Limb (tissue), 2 donors: ENCODE results near the gene DNALI1.
"Not testable (repeated sequence)": the region's sequence is repeated elsewhere in the genome, so short reads cannot be mapped to it uniquely, and the experiment has no call there.

Source experiments
- DNase-seq, 2 donors: peaks; one replicate each; pipeline ENCODE4 v3.0.0-alpha.2; 2016; ENCODE audit errors: extremely low spot score in 2 of 2

DNALI1 gene

DNA sequence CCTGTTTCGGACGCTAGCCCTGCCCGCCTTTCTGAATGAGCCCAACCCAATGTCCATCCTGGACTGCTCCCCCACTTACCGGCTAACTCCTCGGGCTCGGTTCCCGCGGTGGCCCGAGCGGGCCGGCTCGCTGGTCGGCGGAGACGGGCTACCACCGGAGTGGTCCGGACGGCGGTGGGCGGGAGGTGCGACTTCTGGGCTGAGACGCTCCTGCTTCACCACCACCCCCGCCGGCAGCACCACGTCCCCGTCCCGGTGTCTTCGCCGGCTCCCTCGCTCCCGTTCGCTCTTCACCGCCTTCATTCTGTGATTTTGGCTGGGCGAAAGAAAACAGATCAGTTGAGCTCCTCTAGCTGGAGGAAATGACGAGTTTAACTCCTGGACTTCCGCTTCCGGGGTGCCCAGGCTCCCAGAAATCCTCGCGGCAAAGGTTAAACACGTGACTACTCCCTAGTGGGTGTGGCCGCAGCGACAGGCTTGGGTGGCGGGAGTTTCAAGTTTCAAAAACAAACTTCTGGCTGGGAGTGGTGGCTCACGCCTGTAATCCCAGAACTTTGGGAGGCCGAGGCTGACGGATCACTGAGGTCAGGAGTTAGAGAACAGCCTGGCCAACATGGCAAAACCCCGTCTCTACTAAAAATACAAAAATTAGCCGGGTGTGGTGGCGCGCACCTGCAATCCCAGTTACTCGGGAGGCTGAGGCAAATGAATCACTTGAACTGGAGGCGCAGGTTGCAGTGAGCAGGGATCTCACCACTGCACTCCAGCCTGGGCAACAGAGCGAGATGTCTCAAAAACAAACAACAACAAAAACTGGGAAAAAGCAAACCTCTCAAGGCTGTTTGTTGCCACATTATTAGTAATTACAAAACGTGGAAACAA lies 2.6 kb upstream of the DNALI1 start, which contains the start of gene SNIP1:
TSS of gene SNIP1 (minus strand) at position 367 of the 882 bp plus-strand sequence. CDS start at position 303, 64 bp downstream.
- peak; percentile 92 to 95 for DNase-seq

DNA sequence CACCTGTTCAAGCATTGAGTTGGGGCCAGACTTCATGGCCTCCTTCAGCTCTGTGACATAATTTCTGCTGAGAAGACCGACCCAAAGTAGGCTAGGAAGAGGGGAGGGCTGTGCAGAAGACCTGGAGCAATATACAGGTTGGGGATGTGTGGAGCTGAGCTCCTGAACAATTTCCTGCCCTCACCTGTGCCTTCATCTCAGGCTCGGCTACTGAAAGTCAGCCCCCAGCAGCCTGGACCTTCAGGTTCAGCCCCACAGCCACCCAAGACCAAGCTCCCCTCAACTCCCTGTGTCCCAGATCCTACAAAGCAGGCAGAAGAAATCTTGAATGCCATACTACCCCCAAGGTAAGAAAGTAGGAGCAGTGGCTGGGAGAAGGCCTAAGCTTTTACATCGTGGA lies 662 bp downstream of the DNALI1 start:
- no peak for DNase-seq

DNA sequence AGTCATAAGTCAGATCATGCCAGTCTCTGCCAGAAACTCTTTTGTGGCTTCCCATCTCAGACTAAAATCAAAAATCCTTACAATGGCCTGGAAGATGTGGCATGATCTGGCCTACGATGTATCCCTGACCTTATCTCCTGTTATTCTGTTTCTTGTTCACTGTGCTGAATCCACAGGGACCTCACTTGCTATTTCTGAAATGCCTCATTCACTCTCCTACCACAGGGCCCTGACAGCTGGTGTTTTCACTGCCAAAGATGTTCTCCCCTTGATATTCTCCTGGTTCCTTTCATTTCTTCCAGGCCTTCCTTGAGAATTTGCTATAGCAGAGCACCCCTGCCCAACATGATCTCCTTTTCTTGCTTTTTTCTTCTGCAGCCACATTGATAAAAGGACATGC lies 1.7 kb downstream of the DNALI1 start:
- DNase-seq: no peak

DNA sequence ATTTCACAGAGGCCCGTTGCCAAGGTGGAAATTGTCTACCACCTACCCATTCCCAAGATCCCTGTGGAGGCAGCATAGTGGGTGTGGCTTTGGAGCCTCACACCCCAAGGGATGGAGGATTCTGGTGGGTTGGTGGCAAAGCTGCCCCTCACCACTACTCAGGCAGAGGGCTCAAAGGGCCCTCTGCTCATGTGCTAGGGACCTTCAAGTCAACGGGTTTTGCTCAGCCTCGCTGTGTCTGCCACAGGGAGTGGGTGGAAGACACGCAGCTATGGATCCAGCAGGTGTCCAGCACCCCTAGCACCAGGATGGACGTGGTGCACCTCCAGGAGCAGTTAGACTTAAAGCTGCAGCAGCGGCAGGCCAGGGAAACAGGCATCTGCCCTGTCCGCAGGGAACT lies 2.3 kb downstream of the DNALI1 start:
- no peak for DNase-seq

DNA sequence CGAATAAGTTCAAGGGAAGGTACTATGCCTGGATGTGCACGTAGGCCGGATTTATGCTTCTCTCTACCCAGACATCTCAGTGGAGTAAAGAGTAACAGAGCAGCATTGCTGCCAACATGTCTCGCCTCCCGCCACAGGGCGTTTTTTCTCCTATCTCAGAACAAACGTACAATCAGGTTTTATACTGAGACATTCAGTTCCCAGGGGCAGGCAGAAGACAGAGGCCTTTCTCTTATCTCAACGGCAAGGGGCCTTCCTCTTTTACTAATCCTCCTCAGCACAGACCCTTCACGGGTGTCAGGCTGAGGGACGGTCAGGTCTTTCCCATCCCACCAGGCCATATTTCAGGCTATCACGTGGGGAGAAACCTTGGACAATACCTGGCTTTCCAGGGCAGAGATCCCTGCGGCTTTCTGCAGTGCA lies 3.2 kb downstream of the DNALI1 start:
- DNase-seq: not testable (repeated sequence)

DNA sequence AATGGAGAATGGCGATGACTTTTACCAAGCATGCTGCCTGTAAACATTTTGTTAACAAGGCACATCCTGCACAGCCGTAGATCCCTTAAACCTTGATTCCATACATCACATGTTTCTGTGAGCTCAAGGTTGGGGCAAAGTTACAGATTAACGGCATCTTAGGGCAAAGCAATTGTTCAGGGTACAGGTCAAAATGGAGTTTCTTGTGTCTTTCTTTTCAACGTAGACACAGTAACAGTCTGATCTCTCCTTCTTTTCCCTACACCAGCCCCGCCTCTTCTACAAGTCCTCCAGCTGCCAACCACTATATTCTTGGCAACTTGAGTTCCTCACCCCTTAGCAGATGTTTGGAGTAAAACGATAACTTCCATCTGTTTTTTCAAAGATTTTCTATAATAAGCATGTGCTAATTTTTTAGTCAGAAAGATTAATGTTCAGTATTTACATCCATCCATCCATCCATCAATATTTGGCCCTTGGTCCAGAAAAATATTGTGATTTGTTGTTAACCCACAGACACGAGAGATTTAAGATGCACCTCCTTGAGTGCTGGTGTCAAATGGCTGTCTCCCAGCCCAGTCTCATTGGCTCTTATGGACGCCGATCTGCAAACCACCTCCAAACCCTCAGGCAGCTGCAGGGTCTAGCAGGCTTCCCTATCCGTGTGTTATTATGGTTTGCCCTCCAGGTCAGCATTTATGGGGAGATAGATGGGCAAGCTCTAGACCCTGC lies 3.8 kb downstream of the DNALI1 start:
- peak in 1 of 2 donors; percentile 15 for DNase-seq

DNA sequence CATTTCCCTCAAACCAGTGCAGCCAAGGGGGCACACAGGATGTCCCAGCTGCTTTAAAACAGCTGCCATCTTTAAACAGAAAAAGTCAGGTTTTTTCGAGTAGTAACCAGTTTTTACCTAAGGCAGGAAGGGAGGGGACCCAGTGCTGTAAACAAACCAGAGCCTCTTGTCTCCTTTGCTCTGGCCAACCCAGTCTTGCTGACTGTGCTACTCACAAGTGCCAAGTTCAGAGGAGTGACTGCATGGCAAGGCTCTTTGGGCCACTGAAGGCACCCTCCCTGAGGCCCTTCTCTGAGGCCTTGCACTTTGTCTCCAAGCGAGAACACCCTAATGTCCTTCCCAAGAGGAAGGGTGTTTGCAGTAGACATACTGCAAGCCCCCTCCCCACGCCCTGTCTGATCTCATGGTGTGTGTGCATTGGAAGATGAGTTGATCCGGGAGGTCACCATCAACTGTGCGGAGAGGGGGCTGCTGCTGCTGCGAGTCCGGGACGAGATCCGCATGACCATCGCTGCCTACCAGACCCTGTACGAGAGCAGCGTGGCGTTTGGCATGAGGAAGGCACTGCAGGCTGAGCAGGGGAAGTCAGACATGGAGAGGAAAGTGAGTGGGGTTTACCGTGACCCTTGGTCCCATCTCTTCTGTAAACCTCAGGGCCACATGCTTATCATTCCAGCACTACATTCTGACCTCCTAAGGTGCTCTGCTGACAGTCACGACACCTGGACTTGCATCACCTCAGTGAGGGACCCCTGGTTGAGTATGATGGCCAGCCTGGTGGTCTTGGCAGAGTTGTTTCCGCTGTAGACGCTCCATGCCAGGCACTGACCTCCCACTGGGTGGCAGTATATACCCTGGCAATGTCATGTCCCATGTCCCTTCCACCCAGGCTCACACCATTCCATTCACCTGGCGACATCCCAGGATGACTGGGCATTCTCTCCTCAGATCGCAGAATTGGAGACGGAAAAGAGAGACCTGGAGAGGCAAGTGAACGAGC lies 4.7 kb downstream of the DNALI1 start:
- DNase-seq: peak in 1 of 2 donors; percentile 36

DNA sequence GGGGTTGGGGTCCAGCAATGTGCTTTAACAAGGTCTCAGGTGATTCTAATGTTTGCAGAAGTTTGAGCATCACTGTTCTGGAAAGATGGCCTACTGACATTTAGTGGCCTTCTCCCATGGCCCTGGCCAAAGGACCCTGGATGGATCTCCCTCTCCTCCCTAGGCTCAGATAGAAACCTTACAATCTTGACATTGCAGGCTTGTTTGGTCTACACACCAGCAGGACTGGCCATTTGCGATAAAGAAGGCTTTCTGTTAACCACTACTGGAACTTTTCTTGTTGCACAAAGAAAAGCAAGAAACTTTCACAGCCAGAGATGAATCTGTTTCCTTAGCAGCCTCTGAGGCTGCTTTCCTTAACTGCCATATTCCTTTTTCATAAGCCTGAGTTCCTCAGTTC lies 6.2 kb downstream of the DNALI1 start:
- no peak for DNase-seq

DNA sequence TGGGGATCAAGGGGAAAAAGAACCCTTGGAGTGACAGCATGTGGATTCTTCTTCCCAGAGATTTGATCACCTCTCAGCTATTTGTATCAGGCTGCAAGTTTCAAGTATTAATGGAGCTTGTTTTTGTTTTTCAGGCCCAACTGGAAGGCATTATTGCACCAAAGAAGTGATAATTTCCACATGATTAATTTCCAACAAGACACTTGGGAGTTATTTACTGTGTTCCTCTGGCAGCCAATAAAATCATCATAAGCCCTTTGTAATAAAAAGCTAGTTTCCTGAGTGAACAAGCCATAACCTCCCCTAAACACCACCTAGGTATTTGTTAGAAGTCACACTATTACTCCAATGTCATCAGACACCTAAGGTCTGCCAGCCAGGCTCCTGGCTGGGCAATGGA lies 8.2 kb downstream of the DNALI1 start:
- no peak for DNase-seq

DNA sequence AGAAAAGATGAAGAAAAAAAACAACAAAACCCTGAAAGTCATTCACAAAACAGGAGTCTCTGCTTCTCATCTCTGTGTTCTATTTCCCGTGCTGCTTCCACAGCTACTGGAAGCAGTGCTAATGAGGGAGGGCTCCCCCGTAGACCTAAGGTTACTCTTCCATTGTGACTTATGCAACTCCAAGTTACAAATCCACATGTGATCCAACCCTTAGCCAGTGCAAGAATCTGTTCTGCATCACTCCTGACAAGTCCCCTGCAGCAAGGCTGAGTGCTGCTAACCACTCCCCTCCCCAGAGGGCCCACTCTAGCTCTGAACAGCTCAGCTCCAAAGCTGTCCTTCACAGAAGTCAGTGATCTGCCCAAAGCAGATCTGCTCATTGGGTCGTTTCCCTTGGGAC lies 10.3 kb downstream of the DNALI1 start:
- no peak for DNase-seq

DNA sequence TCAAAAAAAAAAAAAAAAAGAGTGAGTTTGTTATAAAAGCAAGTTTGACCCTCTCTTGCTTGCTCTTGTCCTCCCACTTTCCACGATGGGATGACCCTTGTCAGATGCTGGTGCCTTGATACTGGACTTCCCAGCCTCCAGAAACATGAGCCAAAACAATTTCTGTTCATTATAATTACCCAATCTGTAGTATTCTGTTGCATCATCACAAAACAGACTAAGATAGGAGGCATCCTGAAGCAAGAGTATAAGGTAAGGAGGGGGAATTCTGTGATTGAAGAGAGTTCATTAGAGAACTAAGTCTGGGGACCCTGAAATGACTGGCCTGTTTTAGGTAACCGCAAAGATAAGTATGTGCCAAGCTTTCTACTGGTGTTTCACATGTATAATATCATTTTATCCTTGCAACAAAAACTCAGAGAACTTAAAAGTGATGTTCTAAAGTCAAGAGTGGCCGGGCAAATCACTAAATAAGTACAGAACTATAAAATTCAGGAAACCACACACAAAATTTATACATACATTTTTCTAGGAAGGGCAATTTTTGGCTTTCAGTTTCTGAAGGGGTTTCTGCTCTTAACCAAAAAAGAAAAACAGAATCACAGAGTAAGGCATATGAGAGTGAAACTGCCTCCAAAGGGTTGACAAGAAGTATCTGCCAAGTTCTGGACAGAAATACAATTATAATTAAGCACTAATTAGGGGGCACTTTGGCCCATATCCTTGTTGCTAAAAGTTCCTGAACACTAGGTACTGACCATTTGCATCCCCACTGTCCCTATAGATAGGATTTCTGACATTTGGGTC lies 14.0 kb downstream of the DNALI1 start:
- no peak for DNase-seq

DNA sequence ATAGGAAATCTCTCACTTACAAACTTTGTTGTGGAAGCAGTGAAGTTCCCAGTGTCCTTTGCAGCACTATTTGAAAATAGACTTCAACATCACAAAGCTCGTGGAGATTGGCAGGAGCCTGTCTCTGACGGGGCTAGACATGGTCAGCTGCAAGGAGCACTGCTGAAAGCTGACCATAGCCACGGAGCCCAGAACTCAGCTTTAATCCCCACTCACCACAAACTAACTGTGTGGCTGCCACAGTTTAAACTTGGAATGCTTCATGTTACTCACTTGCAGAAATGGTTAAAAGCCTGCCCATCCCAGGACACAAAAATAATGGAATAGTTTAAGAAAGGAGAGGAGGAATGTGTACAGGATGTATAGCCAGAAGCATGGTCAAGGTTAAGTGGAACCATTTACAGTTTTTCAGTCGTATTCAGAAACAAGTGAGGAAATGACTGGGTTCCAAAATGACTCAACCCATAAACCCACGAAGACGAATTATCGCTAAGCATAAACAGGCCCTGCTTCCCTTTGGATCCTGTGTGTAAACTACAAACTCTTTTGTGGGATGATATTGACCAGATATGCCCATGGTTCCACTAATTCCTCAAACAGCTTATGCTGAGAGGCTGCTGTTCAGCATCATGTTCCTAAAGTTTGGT lies 18.2 kb downstream of the DNALI1 start:
- no peak for DNase-seq

DNA sequence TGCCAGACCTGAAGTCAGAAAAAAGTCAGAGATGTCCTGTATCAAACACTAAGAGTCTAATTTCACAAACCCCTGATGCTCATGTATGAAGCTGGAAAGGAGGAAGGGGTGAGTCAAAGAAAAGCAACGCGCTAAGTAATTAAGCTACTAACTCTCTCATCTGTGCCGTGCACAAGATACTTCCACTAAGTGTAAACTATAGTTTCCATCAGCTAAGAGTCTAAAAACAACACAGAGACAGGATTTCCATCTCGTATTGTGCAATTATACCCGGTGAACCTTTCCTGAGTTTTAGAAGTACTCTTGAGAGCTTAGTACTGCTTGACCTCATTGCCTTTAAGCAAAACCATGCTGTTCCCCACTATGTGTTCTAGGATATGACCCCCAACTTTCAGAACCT lies 19.0 kb downstream of the DNALI1 start:
- DNase-seq: no peak

DNA sequence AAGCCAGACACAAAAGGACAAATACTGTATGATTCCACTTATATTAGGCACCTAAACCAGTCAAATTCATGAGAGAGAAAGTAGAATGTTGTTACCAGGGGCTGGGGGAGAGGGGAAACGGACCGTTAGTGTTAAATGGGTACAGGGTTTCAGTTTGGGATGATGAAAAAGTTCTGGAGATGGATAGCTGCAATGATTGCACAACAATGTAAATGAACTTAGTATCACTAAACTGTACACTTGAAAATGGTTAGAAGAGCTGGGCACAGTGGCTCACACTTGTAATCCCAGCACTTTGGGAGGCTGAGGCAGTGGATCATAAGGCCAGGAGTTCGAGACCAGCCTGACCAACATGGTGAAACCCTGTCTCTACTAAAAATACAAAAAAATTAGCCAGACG lies 27.8 kb downstream of the DNALI1 start:
- DNase-seq: not testable (repeated sequence)

DNA sequence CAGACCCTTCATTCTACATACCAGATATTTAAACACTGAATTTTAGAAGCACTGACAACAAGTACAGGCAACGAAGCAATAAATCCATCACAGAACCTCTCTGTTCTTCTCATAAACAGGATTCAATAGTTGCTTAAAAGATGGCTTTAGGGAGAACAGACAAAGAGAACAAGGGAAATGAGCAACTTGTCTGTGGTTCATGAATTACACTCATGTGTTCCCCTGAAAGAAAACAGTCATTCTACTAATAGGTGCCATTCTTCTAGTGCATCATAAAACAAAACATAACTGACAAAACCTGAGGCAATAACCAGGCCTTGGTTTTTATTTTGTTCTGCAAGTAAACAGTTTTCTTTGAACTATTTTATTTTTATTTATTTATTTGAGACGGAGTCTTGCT lies 32.2 kb downstream of the DNALI1 start:
- DNase-seq: no peak

DNA sequence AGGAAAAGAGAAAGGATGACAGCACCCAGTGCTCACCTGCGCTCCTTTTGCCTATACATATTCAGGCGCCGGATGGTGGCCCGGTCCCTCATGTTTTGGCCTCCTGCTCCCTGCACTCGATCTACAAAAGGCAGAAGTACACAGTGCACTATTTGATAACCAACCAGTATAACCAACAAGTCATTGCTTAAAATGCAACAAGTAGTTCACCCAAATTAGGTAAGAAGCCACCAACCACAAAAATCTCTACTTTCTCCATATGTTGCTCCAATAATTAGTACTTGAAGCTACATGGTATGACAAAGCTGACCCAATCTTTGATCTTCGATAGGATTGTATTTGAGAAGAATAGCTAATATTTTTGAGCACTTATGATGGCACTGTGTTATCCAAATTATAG lies 37.0 kb downstream of the DNALI1 start:
- DNase-seq: no peak

DNA sequence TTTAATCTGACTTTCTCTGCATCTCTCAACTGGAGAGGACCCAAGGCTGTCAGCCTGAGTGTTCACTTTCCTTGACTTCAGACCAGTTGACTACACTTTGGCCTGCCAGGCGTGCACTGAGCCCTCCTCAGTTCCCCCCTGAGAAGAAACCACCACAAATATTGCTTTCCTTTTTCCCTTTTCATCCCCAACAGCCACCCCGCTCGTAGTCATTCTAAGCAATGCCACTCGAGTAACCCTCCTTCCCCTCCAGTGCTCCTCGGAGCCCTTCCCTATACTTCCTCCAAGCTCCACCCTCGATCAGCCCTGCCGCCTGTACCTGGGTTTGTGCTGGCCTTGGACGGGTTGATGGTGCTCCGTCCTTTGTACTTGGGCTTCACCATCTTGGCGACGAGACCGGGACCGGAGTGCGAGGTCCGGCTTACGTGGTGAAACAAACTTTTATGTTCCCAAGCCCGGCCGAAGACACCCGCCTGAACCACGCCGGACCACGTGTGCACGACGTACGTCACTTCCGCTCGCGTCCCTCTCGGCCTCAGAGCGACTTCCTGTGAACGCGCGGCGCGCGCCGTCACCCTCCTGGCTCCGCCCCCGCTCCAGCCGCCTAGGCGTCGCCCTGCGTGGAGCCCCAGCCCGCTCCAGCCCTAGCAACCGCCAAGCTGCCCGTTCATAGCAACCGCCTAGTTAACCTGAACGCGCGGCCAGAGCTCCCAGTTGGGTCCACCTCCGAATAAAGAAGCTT lies 38.9 kb downstream of the DNALI1 start, which contains the start of gene GNL2:
TSS of gene GNL2 (minus strand) at position 498 of the 742 bp plus-strand sequence. CDS start at position 383, 115 bp downstream.
- DNase-seq: peak; percentile 98

DNA sequence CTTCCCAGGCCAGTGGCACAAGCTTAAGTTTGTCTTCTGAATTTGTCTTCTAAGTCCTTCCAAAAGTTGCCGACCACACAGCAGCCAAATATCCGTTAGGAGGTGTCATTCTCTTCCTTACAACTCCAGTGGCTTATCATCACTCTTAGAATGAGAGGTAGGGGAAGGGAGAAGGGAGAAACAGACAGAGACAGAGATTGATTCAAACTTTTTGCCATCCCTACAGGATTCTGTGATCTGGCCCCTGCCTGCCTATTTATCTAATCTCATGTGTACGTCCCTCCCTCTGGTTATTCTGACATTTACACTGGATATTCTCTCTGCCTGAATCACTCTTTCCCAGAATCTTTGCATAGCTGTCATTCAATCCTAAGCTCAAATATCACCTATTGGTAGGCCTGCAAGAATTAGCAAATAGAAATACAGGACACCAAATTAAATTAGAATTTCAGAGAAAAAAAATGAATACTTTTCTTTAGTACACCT lies 39.5 kb downstream of the DNALI1 start:
- DNase-seq: no peak

DNA sequence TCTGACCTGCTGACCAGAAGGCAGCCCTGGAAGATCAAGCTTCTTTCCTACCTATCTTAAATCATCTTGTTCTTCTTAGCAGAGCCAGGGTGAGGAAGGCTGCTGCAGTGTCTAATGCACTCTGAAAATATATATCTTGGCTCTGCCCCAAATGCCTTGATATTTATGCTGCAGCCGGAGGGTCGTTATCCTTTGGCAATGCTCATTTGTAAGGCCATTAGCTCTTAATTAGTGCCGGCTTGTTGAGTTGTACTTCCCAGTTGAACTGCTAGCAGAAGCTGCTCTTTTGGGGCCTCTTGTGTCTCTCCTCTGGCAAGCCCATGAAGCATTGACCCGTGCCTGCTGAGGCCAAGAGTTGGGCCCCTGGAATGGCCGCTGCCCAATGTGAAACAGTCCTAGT lies 43.2 kb downstream of the DNALI1 start:
- no peak for DNase-seq
